ENCODE data around the gene PCGF3. TPM values are rescaled to one million over a fixed set of nuclear protein-coding genes. Genes with fewer than 3 reads are reported as not detected.

The PCGF3 gene
- total RNA-seq, 1 experiment from 2014 or later, result 18.7 TPM

DNA sequence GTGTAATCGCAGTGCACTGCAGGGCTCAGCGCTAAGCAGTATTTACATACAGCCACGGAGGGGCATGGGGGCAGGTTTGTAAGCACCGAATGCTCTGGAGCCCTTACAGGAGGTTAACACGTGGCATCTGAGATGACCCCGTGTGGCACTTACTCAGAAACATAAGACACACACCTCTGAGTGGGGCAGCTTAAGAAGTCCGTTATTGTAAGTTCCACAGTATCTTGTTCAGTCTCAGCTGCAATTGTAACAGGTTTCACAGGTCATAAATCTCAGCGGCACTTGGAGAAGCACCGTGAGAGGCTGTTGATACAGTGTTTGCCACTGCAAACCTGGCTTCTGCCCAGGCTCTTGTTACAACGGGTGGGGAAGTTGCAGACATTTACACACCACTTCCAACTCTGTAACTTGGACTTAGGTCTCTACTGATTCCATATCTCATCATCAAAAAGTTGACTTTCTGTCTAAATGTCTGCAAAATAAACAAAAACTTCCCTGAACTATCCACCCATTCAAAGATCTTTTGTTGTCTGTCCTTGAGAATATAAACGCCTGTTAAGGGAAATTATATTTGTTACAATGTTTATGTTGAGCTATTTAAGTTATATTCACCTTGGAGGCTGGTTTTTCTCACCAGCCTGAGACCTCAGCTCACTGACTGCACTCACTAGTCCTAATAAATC is 110.0 kb downstream of the PCGF3 start:
- Histone ChIP-seq H3K4me2 (ENCODE audit: low read depth, low read length, poor library complexity, severe bottlenecking) (no peak overlapping the region), H3K27me3 (ENCODE audit: low read length) (no peaks in the 10 kb centered on the region), H2AFZ (ENCODE audit: low read length) (0 out of 2 replicates have a peak overlapping the region, but pooled peaks have one; percentile 50), H3K36me3 (ENCODE audit: insufficient read depth, low read length) (no peaks in the 10 kb centered on the region), H3K9ac (ENCODE audit: low read length) (no peak overlapping the region), H3K79me2 (ENCODE audit: low read length) (no peaks in the 10 kb centered on the region), H3K9me2 (replicated peaks; ENCODE audit: insufficient read depth, low read length) (no peaks in the 10 kb centered on the region), H3K9me3 (ENCODE audit: low read length) (no peaks in the 10 kb centered on the region), H3K4me3 (ENCODE audit: low read length) (no peak overlapping the region), H3K27ac (ENCODE audit: low read length) (no peak overlapping the region), H3K4me1 (ENCODE audit: low read length) (peaks cover 6% of the 10 kb centered on the region), H4K20me1 (ENCODE audit: insufficient read depth, low read depth, low read length) (no peaks in the 10 kb centered on the region)
- no peak for DNase-seq

DNA sequence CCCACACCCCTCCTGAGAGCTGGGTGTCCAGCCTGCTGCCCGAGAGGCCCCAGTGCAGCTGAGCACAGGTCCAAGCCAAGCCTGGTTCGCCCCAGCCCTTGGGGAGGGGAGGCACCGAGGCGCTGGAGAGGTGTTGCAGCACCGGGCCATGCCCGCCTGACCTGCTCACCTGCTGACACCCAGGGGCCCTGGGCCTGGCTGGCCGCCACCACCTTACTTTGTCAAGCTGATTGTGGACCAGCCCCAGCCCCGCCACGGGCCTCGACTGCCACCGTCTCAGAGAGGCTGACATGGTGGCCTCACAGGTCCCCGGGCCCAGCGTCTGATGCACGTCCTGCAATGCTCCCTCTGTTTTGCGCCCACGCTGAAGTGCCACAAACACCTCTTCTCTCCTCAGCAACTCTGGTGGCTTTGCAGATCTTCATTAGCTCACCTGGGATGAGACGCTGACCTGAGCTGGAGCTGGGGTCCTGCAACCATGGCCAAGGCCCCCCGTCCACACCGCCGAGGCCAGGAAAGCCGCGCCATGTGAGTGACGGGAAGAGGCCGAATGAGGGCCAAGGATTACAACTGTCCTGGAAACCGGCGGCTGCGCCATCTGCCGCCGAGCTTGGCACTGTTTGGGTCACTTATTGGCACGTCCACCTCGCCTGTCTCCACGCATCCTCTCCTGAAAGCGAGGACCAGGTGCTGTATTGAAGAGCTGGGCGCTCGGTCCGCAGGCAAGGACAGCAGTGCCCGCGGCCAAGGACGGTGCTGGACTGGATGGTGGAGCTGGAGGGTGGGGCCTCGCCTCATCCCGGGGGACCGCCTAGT is 112.7 kb downstream of the PCGF3 start:
- no peak for DNase-seq
- no peak overlapping the region for H3K4me2 ChIP-seq (ENCODE audit: low read depth, low read length, poor library complexity, severe bottlenecking)
- no peaks in the 10 kb centered on the region for H3K9me2 ChIP-seq (replicated peaks; ENCODE audit: insufficient read depth, low read length)
- peaks cover 6% of the 10 kb centered on the region for H3K4me1 ChIP-seq (ENCODE audit: low read length)
- no peak overlapping the region for H3K27ac ChIP-seq (ENCODE audit: low read length)
- H3K79me2 ChIP-seq (ENCODE audit: low read length), result no peaks in the 10 kb centered on the region
- H3K27me3 ChIP-seq (ENCODE audit: low read length), result no peaks in the 10 kb centered on the region
- no peak overlapping the region for H2AFZ ChIP-seq (ENCODE audit: low read length)
- no peaks in the 10 kb centered on the region for H3K36me3 ChIP-seq (ENCODE audit: insufficient read depth, low read length)
- H3K9ac ChIP-seq (ENCODE audit: low read length), result no peak overlapping the region
- no peaks in the 10 kb centered on the region for H4K20me1 ChIP-seq (ENCODE audit: insufficient read depth, low read depth, low read length)
- no peaks in the 10 kb centered on the region for H3K9me3 ChIP-seq (ENCODE audit: low read length)
- H3K4me3 ChIP-seq (ENCODE audit: low read length), result no peak overlapping the region

DNA sequence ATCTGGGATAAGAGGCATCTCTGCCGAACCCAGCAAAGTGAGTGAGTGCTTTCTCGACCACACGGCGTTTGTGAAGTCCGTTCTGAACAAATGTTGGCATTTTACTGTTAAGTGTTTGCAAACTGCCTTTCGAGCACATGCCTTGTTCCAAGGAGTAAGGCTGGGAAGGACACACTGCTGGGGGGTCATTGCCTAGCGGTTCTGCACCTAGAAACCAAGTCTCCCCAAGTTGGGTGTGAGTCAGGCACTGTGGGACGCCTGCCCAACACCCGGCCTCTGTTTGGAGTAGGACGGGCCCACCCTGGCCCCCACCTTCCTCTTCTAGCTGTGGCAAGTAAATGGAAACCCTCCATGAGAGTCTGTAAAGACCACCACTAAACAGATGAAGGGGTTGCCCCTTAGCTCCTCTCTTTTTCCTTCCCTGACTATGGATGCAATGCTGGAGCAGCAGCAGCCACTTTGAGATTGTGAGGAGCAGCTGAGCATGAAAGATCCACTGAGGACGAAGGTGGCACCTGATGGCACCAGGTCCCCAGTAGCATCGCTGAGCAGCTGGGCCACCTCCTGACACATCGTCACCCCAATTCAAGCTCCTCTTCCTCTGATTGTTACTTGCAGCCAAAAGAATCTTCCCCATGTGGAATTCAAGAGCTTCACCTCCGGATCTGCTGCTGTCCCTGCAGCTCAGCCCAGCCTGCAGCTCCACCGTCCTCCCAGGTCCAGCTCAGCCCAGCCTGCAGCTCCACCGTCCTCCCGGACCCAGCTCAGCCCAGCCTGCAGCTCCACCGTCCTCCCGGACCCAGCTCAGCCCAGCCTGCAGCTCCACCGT is 114.0 kb downstream of the PCGF3 start:
- H3K4me3 ChIP-seq (ENCODE audit: low read length), result no peak overlapping the region
- no peaks in the 10 kb centered on the region for H3K9me3 ChIP-seq (ENCODE audit: low read length)
- no peak overlapping the region for H2AFZ ChIP-seq (ENCODE audit: low read length)
- no peak overlapping the region for H3K4me2 ChIP-seq (ENCODE audit: low read depth, low read length, poor library complexity, severe bottlenecking)
- H4K20me1 ChIP-seq (ENCODE audit: insufficient read depth, low read depth, low read length), result no peaks in the 10 kb centered on the region
- H3K27me3 ChIP-seq (ENCODE audit: low read length), result no peaks in the 10 kb centered on the region
- no peaks in the 10 kb centered on the region for H3K9me2 ChIP-seq (replicated peaks; ENCODE audit: insufficient read depth, low read length)
- no peaks in the 10 kb centered on the region for H3K36me3 ChIP-seq (ENCODE audit: insufficient read depth, low read length)
- no peaks in the 10 kb centered on the region for H3K79me2 ChIP-seq (ENCODE audit: low read length)
- H3K27ac ChIP-seq (ENCODE audit: low read length), result no peak overlapping the region
- no peak for DNase-seq
- H3K9ac ChIP-seq (ENCODE audit: low read length), result no peak overlapping the region
- peaks cover 6% of the 10 kb centered on the region for H3K4me1 ChIP-seq (ENCODE audit: low read length)

Other genes with a start within 250 kb of the PCGF3 start
- gene ZNF721, start 206.7 kb upstream of the PCGF3 start, total RNA-seq (2014; rRNA removed; shearing (Covaris generic); ENCODE audit: low replicate concordance), result 73.1 and 105 TPM in 2 replicates
- 50.8 and 72.6 TPM in 2 replicates for gene PIGG, start 206.6 kb upstream of the PCGF3 start, total RNA-seq (2014; rRNA removed; shearing (Covaris generic); ENCODE audit: low replicate concordance)
- gene TMEM271, start 129.5 kb upstream of the PCGF3 start, total RNA-seq (2014; rRNA removed; shearing (Covaris generic); ENCODE audit: low replicate concordance), result not detected in 2 replicates
- gene PDE6B, start 80.3 kb upstream of the PCGF3 start, total RNA-seq (2014; rRNA removed; shearing (Covaris generic); ENCODE audit: low replicate concordance), result not detected in 2 replicates
- 334 and 357 TPM in 2 replicates for gene ATP5ME, start 31.6 kb upstream of the PCGF3 start, total RNA-seq (2014; rRNA removed; shearing (Covaris generic); ENCODE audit: low replicate concordance)
- gene MYL5, start 31.3 kb upstream of the PCGF3 start, total RNA-seq (2014; rRNA removed; shearing (Covaris generic); ENCODE audit: low replicate concordance), result 50.5 and 72.2 TPM in 2 replicates
- gene SLC49A3, start 16.7 kb upstream of the PCGF3 start, total RNA-seq (2014; rRNA removed; shearing (Covaris generic); ENCODE audit: low replicate concordance), result not detected in 2 replicates
- gene CPLX1, start 120.3 kb downstream of the PCGF3 start, total RNA-seq (2014; rRNA removed; shearing (Covaris generic); ENCODE audit: low replicate concordance), result 0.40 and 3.1 TPM in 2 replicates
- 48.8 and 76.6 TPM in 2 replicates for gene GAK, start 226.5 kb downstream of the PCGF3 start, total RNA-seq (2014; rRNA removed; shearing (Covaris generic); ENCODE audit: low replicate concordance)
- 15.1 and 28.1 TPM in 2 replicates for gene TMEM175, start 226.6 kb downstream of the PCGF3 start, total RNA-seq (2014; rRNA removed; shearing (Covaris generic); ENCODE audit: low replicate concordance)

Data from Karpas-422 (cell line).